Right atrium auricular region (tissue), 2 donors: ENCODE data around the gene ZMIZ1. TPM values are rescaled to one million over a fixed set of nuclear protein-coding genes. Genes with fewer than 3 reads are reported as not detected.

Experiments used
- DNase-seq: peaks from one replicate; pipeline ENCODE4 v3.0.0-alpha.2; 2019; ENCODE audit warnings: low spot score
- H3K27ac ChIP-seq, 2 donors: fragments of 200-600 bp; sonication (generic); 1 replicate in 1 of 2; 2 replicates in 1 of 2; pipeline ENCODE4 v1.5.1; 2016 to 2019
- H3K27me3 ChIP-seq, 2 donors: fragments of 200-600 bp; sonication (generic); one replicate each; pipeline versions ENCODE4 v1.5.1 to v1.6.0; 2017 to 2019
- H3K36me3 ChIP-seq: fragments of 200-600 bp; sonication (generic); one replicate; pipeline ENCODE4 v1.5.1; 2016
- H3K4me1 ChIP-seq, 2 donors: fragments of 200-600 bp; sonication (generic); one replicate each; pipeline versions ENCODE4 v1.5.1 to v1.6.0; 2017 to 2019
- H3K4me3 ChIP-seq, 2 donors: fragments of 200-600 bp; sonication (generic); 1 replicate in 1 of 2; 2 replicates in 1 of 2; pipeline ENCODE4 v1.5.1; 2017 to 2019; ENCODE audit warnings: mild to moderate bottlenecking in 1 of 2, moderate library complexity in 1 of 2
- H3K9me3 ChIP-seq, 2 donors: fragments of 200-600 bp; sonication (generic); one replicate each; pipeline ENCODE4 v1.5.1; 2019
- CTCF ChIP-seq, 2 donors: fragments of 200-600 bp; sonication (generic); IDR thresholded peaks; one replicate each; pipeline ENCODE4 v1.5.1; 2019; ENCODE audit warnings: antibody characterized with exemption in 2 of 2
- total RNA-seq, 2 donors: library from RNA; depleted of rRNA; stranded (reverse); fragments of >200 nt; gene quantifications; one replicate each; pipeline ENCODE4 v1.1.0, GENCODE V29; 2016

Gene ZMIZ1
- total RNA-seq, 2 donors from 2014 or later: 59.3 to 71.0 TPM

GRCh38 chr10:79221110-79222051 lies 152.6 kb downstream of the ZMIZ1 start:
- H3K27me3 ChIP-seq: no peaks in the 10 kb centered on the region
- no peaks in the 10 kb centered on the region for H3K9me3 ChIP-seq
- no peak for TF ChIP-seq CTCF (IDR thresholded peaks at IDR 0.05)
- H3K4me1 ChIP-seq: peaks cover 0 to 65% of the 10 kb centered on the region in 2 donors
- peak overlapping the region; percentile 93 to 94 for H3K27ac ChIP-seq
- peak; percentile 73 for DNase-seq
- H3K4me3 ChIP-seq: no peak overlapping the region
- peaks cover 22% of the 10 kb centered on the region for H3K36me3 ChIP-seq

DNA sequence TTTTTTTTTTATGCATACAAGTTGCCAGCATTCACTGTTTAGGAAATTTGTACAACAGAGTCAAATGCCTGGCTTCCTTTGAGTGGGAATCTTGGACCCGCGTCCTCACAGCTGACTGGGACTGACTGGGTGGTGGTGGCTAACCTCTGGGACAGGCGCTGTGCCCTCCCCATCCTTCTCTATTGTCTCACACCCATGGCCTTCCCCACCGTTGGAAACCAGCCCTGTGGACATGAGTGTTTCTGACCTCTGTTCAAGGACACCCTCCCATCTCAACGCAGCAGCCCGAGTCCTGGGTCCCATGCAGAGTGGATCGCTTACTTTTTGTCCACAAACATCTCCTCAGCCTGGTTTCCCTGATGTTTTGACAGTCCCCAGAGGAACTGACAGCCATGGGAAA lies 153.4 kb downstream of the ZMIZ1 start:
- H3K27ac ChIP-seq: peak overlapping the region; percentile 93 to 94
- TF ChIP-seq CTCF (IDR thresholded peaks at IDR 0.05): no peak
- H3K4me1 ChIP-seq: peaks cover 0 to 65% of the 10 kb centered on the region in 2 donors
- peaks cover 21% of the 10 kb centered on the region for H3K36me3 ChIP-seq
- no peak overlapping the region for H3K4me3 ChIP-seq
- no peak for DNase-seq
- H3K9me3 ChIP-seq: no peaks in the 10 kb centered on the region
- H3K27me3 ChIP-seq: no peaks in the 10 kb centered on the region

- Histone ChIP-seq H3K4me3 (no peak overlapping the region), H3K27ac (peak overlapping the region; percentile 93 to 94), H3K27me3 (no peaks in the 10 kb centered on the region), H3K4me1 (peaks cover 0 to 70% of the 10 kb centered on the region in 2 donors), H3K36me3 (peaks cover 27% of the 10 kb centered on the region), H3K9me3 (no peaks in the 10 kb centered on the region)
- TF ChIP-seq CTCF (IDR thresholded peaks at IDR 0.05): no peak
- peak; percentile 82 for DNase-seq
These were observed 154.6 kb downstream of the ZMIZ1 start for GRCh38 chr10:79223091-79224048.

DNA sequence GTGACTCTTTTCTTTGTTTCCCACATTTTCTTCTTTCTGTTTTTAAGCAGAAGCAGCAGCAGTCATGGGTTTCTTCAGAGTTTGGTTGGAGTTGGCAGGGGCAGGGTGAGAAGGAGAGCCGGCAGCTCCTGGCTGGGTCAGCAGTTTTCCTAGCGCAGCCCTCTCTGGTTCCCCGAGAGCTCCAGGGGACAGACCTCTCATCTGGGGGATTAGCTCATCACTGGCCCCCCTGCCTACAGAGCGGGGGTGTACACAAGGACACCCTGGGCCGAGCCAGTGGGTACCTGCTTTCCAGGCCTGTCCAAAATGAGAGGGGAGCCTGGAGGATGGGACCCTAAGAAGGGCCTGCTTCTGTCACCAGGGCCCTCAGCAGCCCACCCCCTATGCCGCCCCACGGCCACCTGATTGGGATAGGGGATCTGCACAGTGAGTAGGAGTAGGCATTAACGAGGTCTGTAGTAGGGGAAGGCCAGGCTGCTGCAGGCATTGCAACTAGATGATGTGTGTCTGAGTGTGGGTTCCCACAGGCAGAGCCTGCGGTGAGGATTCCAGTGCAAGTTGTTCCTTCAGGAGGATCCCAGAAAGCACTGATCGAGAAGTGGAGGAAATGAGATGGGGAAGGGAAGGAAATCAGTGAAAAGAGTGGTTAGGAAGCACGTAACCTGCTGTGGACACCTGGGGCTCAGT lies 155.6 kb downstream of the ZMIZ1 start:
- Histone ChIP-seq H3K9me3 (no peaks in the 10 kb centered on the region), H3K27me3 (no peaks in the 10 kb centered on the region), H3K27ac (peak overlapping the region; percentile 93 to 94), H3K4me3 (no peak overlapping the region), H3K36me3 (peaks cover 36% of the 10 kb centered on the region), H3K4me1 (peaks cover 0 to 72% of the 10 kb centered on the region in 2 donors)
- no peak for DNase-seq
- TF ChIP-seq CTCF (IDR thresholded peaks at IDR 0.05): no peak

DNA sequence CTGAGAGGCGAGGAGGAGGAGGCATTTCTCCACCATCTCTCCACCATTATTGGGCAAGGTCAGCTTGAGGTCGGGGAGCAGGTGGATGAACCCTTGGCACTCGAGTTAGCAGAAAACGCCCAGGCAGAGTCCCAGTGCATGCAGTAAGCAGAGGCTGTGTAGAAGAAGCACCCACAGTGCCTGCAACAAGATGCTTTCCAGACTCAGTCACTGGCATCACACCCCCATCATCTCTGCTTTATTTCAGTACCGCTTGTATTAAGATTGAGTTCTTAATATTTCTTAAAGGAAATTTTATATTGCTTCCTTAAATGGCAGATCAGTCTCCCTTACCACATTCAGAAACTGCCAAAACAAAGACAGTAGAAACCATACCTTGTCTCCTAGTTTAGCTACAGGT lies 156.2 kb downstream of the ZMIZ1 start:
- Histone ChIP-seq H3K4me3 (no peak overlapping the region), H3K4me1 (peaks cover 0 to 72% of the 10 kb centered on the region in 2 donors), H3K9me3 (no peaks in the 10 kb centered on the region), H3K36me3 (peaks cover 41% of the 10 kb centered on the region), H3K27me3 (no peaks in the 10 kb centered on the region), H3K27ac (peak overlapping the region in 1 of 2 donors; percentile 94)
- DNase-seq: no peak
- no peak for TF ChIP-seq CTCF (IDR thresholded peaks at IDR 0.05)
